Left ventricle myocardium superior (tissue), 1 donor: Measurements from ENCODE around the gene RPTOR. TPM values are rescaled to one million over a fixed set of nuclear protein-coding genes. Genes with fewer than 3 reads are reported as not detected.
A peak's percentile ranks its signal among the peaks of the same experiment; 100 is the strongest.
"Not testable (repeated sequence)": the region's sequence is repeated elsewhere in the genome, so short reads cannot be mapped to it uniquely, and the experiment has no call there.

Experiments
- ATAC-seq: fragments of 200-7000 bp; cut with Tn5 transposase; one replicate; pipeline ENCODE4 v1.9.1; 2020; ENCODE audit warnings: mild to moderate bottlenecking, moderate library complexity
- DNase-seq: peaks from one replicate; pipeline ENCODE4 v3.0.0-alpha.2; 2020
- intact Hi-C: fragments of 100-400 bp; cut with micrococcal nuclease; formaldehyde crosslinking; loops from one replicate; pipeline ENCODE4 v1.11.0; 2022
- total RNA-seq: library from RNA; stranded (reverse); fragmentation: NEBNext Ultra II Directional; extraction: Animal tissue kit (Norgen Biotek cat#: 25700); gene quantifications from one replicate; pipeline ENCODE4 v1.2.1, GENCODE V29; 2021
- donor health status: DM: no; HTN: yes; CAD: no; lungs with severe emphysema.

The RPTOR gene
- total RNA-seq, 1 donor from 2014 or later = 20.9 TPM

GRCh38 chr17:80577876-80578570 is 33.4 kb downstream of the RPTOR start:
- intact Hi-C loops = no loop called here
- no peak for ATAC-seq
- DNase-seq = no peak

DNA sequence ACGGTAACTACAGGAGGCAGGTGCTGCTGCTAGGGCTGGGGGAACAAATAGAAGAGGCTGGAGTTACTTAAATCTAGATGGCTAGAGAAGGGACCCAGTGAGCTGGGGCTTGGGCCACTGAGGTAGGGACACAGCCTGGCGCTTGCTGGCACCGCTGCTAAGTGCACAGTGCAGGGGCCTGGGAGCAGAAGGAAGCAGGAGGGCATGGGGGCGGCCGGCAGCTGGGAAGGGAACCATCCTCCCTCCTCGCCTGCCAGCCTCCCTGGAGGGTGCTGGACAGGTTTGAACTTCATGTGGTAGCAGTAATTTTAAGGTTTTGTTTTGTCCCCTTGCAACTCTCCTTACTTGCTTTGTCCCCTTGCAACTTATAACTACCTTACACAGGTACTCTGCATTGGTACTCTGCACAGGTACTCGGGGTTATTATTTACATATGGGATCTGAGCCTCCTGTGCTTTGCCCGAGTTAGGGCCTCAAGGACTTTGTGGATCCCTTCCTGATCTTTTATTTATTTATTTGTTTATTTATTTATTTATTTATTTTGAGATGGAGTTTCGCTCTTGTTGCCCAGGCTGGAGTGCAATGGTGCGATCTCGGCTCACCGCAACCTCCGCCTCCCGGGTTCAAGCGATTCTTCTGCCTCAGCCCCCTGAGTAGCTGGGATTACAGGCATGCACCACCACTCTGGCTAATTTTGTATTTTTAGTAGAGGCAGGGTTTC is 34.2 kb downstream of the RPTOR start:
- intact Hi-C loops, DNase-seq, ATAC-seq: not testable (repeated sequence)

- no peak for ATAC-seq
- intact Hi-C loops = no loop called here
- no peak for DNase-seq
Measured at GRCh38 chr17:80582165-80582564, 37.5 kb downstream of the RPTOR start.

DNA sequence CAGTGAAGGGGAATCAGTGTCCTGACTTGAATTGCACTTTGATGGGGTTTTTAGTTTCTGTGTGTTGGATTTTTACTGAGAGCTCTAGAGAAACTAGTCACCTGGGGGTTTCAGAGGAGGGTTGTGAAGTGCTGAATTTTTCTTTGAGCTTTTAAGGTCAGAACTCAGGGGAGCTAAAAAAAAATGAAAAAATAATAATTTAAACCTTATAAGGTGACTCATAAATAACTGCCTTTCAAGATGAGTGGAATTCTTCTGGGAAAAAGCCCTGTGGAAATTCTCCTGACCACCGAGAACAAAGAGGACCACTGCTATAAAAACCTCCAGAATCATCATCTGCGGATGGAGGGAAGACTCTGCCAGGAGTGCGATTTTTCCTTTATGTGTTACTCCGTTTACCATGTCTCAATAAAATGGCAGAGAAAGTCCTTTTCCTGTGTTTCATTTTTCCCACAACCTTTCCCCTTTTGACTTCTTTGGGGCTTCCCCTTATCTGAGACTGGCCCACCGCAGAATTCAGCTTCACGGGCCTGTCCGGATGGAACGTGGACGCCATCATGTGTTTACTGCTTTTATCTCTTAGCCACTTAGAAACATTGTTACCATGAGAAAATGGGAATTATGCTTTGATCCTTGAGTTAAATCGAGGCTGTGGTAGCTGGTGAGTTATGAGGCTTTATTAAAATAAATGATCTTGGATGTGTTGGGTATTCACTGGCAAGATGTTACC is 39.7 kb downstream of the RPTOR start:
- intact Hi-C loops = no loop called here
- DNase-seq (no peak), ATAC-seq (no peak)

DNA sequence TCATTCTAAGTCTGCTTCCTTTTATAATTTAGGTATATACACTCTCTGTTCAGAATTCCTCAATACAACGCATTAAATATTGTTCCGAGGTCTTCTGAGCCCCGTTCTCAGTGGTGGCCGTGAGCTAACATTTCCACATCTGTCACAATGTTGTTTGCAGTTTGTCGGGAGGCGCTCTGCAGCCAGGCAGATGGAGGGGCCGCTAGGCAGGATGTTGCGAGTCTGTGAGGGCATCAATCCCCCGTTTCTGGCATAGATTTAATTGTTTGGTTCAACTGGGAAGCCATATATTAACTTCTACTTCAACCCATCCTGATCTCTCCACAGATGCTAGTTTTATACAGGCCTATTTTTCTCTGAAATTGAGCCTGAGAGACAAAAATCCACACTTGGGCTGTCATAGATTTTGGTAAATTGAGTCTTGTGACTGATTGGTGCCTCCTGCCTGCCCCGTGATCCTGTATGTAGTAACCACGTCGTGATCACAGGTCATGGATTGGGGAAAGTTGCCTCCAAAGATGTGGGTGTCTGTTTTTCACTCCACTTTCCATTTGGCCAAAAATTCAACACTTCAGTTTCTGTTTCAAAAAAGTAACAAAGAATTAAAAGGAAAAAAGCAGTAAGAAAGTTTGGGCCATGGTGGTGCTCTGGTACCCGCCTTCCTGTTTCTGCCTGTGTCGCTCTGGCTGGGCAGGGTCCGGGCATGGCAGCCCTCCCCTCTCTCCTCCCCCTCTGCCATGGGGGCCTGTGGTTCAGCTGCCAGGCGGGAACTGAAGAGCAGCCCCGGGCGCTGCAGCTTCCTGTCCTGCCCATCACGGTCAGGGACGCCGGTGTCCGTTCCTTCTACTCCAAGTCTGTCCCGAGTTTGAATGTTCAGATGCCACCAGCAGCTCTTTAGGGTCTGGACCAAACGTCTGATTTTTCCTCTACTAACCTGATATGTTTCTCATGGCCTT is 41.5 kb downstream of the RPTOR start:
- intact Hi-C loops = no loop called here
- DNase-seq (no peak), ATAC-seq (peak; percentile 15)

GRCh38 chr17:80586846-80587228 is 42.2 kb downstream of the RPTOR start:
- DNase-seq (no peak), ATAC-seq (no peak)
- intact Hi-C loops = no loop called here

DNA sequence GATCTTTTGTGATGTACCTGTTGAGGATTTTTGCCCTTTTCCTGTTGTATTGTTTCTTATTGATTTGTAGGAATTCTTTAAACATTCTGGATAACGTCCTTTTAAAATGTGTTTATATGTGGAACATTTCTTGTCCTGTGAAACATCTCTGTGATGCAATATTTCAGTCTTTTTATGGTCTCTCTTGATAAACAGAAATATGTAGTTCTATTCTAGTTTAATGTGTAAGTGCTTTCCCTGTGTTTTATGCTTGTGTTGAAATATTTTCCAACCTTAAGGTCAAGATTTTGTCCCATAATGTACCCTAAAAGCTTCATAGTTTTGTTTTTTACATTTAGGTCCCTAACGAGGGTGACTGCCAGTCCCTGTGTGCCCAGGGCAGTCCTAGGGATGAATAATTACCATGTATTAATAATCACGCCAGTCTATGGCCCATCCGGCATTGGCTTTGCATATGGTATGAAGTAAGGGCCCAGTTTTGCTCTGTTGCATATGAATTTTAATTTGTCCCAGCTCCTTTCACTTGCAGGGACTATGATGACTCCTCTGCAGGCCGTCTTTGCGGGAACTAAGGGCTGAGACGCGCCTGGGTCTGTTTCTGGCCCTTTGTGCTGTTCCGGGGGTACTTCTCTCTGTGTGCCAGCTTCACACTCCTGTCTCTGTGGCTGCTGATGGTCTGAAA is 44.2 kb downstream of the RPTOR start:
- DNase-seq = no peak
- intact Hi-C loops = no loop called here
- no peak for ATAC-seq

DNA sequence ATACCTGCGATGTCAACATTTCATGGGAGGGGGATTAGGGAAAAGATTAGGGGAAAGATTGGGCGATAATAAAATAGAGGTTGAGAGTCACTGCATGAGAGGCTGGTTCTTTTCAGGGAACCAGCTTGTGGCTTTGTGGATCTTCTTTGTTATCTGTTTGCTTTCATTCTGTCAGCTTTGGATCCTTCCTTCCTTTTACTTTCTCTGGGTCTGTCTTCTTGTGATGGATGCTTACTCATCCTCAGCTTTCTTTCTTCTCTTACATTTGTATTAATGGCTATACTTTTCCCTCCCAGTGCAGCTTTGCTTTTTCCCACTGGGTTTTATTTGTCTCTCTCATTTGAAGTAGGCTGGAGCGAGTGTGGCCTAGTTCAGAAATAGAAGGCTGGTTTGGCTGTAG is 47.1 kb downstream of the RPTOR start:
- DNase-seq = no peak
- ATAC-seq = no peak
- intact Hi-C loops = no loop called here

DNA sequence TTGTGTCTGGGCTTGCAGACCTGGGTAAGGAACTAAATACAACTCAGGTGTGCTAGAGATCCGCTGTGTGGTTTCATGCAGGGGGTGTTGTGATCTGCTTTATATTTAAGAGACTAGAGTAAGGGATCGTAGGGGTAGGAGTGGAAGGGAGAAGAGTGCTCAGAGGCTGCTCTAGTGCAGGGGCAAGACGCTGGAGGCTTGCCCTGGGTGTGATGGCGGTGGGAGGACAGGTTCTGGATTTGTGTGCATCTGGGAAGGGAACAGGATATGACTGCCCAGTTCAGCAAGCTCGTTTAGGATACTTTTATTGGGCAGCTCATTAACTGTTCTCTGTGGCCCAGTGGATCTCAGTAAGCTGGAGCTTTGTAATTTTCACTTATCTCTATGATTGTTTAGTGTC is 47.6 kb downstream of the RPTOR start:
- DNase-seq (no peak), ATAC-seq (no peak)
- intact Hi-C loops = no loop called here

DNA sequence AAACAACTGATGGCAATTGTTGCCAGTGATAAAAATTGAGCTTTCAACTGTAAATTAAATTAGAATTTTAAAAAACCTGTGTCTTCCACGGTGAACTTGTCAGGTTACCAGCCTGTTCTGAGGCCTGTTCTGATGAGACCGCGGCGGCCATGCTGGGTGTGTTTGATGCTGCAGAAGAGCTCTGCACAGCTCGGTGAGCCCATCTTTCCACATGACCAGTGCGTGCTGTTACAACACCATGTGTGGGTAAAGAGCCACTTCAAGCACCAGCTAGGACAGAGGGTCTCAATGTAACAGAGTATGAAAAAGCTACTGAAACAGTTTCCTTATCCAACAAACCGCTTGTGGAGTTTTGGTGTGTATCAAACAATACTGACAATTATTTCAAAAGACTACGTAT is 48.5 kb downstream of the RPTOR start:
- intact Hi-C loops = no loop called here
- ATAC-seq (no peak), DNase-seq (no peak)

- intact Hi-C loops = no loop called here
- DNase-seq (no peak), ATAC-seq (no peak)
Measured at GRCh38 chr17:80594431-80595269, 50.0 kb downstream of the RPTOR start.

DNA sequence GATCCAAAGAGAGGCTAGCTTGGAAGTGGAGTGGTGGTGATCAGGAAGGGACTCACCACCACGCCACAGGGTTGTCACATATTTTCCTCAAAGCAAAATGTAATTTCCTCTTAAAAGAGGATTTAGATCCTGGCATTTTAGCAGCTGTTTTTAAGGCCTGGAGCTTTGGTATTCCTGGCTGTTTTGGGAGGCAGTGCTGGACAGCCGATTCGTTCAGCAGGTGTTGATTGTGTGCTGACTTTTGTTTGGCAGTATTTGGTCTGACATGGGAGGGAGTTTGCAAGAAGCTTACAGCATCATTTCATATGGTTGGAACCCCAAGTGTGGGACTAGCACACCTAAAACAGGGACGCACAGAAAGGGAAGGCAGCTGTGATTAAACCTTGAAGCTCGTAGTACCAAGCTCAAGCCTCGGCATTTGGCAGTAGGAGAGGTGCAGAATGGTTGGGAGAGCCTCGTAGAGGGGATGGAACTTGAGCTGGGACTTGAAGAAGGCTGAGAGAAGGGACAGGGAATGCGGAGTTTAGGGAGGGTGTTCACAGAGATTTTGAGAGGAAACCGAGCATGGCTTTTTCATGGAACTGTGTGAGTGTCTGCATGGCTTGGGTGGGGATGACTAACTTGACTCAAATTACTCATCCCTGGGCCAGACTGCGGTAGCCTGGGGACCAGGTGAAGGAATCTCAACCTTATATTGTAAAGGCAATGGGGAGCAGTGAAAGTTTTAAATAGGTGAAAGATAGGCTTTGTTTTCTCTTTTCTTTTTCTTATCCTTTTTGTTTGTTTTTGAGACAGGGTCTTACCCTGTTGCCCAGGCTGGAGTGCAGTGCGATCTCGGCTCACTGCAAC is 52.3 kb downstream of the RPTOR start:
- ATAC-seq (no peak), DNase-seq (no peak)
- intact Hi-C loops = no loop called here

DNA sequence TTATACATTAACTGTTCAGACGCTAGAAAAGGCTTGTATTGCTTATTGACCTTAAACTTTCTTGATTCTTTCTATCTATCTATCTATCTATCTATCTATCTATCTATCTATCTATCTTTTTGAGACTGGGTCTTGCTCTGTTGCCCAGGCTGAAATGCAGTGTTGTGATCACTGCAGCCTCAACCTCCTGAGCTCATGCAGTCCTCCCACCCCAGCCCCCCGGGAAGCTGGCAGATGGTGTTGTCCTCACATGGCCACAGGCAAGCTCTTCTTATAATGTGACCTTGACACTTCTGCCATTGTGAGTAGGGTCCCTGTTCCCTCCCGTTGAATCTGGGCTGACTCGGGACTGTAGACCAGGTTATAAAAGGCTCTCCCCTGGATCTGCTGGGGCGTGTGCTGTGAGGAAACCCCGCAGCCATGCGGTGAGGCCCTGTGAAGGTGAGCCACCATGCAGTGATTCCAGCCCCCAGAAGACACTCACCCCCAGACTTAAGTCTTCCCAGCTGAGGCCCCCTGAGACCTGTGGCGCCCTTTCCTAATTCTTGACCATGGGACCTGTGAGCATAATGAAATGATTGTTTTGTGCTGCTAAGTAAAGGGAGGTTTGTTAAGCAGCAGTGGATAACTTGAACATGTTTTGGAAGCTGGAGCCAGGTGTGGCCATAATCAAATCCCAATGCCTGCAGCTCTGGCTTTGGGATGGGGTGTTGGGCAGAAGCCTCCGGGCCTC is 54.3 kb downstream of the RPTOR start:
- DNase-seq (no peak), ATAC-seq (no peak)
- intact Hi-C loops = no loop called here

GRCh38 chr17:80599546-80600305 is 55.1 kb downstream of the RPTOR start:
- DNase-seq (no peak), ATAC-seq (peak; percentile 47)
- intact Hi-C loops = no loop called here

DNA sequence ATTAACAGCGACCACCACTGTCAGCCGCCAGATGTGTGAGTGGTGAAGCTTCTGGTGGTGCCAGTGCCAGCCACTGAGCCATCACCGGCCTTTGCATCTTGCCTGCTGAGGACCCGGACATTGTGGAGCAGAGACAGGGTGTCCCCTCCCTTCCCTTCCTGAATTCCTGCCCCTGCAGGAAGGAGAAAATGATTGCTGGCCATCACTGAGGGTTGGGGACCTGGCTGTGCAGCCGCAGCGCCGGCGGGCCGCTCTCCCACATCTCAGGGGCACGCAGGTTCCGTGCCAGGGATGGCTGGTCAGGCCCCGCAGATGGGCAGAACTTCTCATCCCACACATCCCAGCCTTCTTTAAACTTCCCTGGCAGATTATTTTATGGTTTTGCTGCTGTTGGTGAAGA is 56.5 kb downstream of the RPTOR start:
- no peak for ATAC-seq
- intact Hi-C loops = no loop called here
- DNase-seq = no peak

DNA sequence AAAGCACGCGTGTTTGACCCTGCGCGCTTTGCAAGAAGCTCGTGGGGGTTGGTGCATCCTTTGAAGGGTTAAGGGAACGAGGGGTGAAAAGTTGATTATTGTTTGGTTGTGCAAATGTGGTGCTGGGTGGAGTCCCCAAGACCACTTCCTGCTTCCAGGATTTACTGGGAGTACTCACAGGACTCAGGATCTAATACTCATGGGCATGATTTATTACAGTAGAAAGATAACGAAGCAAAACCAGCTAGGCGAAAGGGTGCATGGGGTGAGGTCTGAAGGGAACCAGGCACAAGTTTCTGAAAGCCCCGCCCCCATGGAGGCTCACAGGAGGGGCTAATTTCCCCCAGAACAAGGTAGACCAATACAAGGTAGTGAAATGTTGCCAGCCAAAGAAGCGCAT is 58.8 kb downstream of the RPTOR start:
- ATAC-seq (no peak), DNase-seq (no peak)
- intact Hi-C loops = no loop called here
